K562 (cell line): ENCODE measurements around the gene SLC6A1.

Experiments
- CTCF ChIP-seq, 3 experiments: IDR thresholded peaks in 2 of 3; conservative IDR thresholded peaks in 1 of 3; 2 replicates each; pipeline ENCODE4 v1.5.1; 2011 to 2012; ENCODE audit warnings: low read length in 3 of 3, mild to moderate bottlenecking in 3 of 3, control low read depth in 2 of 3, improper control_type of control experiment in 1 of 3, inconsistent platforms in 1 of 3, low read depth in 1 of 3, mixed read lengths in 1 of 3, moderate library complexity in 1 of 3; ENCODE audit not compliant: insufficient read depth in 2 of 3
- ELF4 ChIP-seq: fragments of 450-650 bp; formaldehyde crosslinking; IDR thresholded peaks from 2 replicates; pipeline ENCODE4 v1.4.0; 2022; ENCODE audit warnings: missing genetic modification characterization
- ESRRA ChIP-seq: fragments of 450-650 bp; IDR thresholded peaks from 2 replicates; pipeline ENCODE4 v1.6.1; 2014; ENCODE audit warnings: low read depth, mild to moderate bottlenecking, moderate library complexity, borderline replicate concordance
- IRF2 ChIP-seq: sonication (generic); formaldehyde crosslinking; IDR thresholded peaks from 2 replicates; pipeline ENCODE4 v1.8.1; 2022; ENCODE audit warnings: mild to moderate bottlenecking, missing genetic modification reagents

GRCh38 chr3:10955711-10956453 lies 36.7 kb upstream of the SLC6A1 start:
- TF ChIP-seq IRF2 (CRISPR knock-in tag) (no peak), CTCF (IDR thresholded peaks at IDR 0.05 in 2 of 3, conservative IDR thresholded peaks at IDR 0.05 in 1 of 3; ENCODE audit: insufficient read depth in 2 of 3, low read depth in 1 of 3, low read length in 3 of 3) (no peak), ELF4 (CRISPR knock-in tag) (no peak), ESRRA (no peak)
